ENCODE results near the gene NAGPA.
A peak's percentile ranks its signal among the peaks of the same experiment; 100 is the strongest.
"Not testable (repeated sequence)": the region's sequence is repeated elsewhere in the genome, so short reads cannot be mapped to it uniquely, and the experiment has no call there.

The NAGPA gene

GRCh38 chr16:5060073-5060641 is 26.4 kb upstream of the NAGPA start:
- no peak for DNase-seq

GRCh38 chr16:5059386-5060072 is 25.8 kb upstream of the NAGPA start:
- no peak for DNase-seq

- no peak for DNase-seq
Measured at GRCh38 chr16:5058476-5058875, 24.7 kb upstream of the NAGPA start.

GRCh38 chr16:5056352-5056751 is 22.6 kb upstream of the NAGPA start:
- peak; percentile 46 for DNase-seq

GRCh38 chr16:5054876-5055865 is 21.4 kb upstream of the NAGPA start:
- no peak for DNase-seq

- no peak for DNase-seq
Measured at GRCh38 chr16:5046914-5047313, 13.2 kb upstream of the NAGPA start.

GRCh38 chr16:5045499-5046115 is 11.9 kb upstream of the NAGPA start:
- DNase-seq = no peak

GRCh38 chr16:5044581-5044980 is 10.8 kb upstream of the NAGPA start:
- DNase-seq = not testable (repeated sequence)

GRCh38 chr16:5044011-5044540 is 10.3 kb upstream of the NAGPA start:
- DNase-seq = no peak

- DNase-seq = no peak
Measured at GRCh38 chr16:5042574-5043171, 8.9 kb upstream of the NAGPA start.

GRCh38 chr16:5041600-5042133 is 7.9 kb upstream of the NAGPA start:
- DNase-seq = no peak

- no peak for DNase-seq
Measured at GRCh38 chr16:5040451-5040850, 6.7 kb upstream of the NAGPA start.

- no peak for DNase-seq
Measured at GRCh38 chr16:5036228-5037156, 2.8 kb upstream of the NAGPA start.

GRCh38 chr16:5035909-5036227 is 2.1 kb upstream of the NAGPA start:
- no peak for DNase-seq

- no peak for DNase-seq
Measured at GRCh38 chr16:5034167-5034523, 410 bp upstream of the NAGPA start.

- no peak for DNase-seq
Measured at GRCh38 chr16:5032748-5033167, 977 bp downstream of the NAGPA start.

- DNase-seq = no peak
Measured at GRCh38 chr16:5031601-5032000, 2.1 kb downstream of the NAGPA start.

- no peak for DNase-seq
Measured at GRCh38 chr16:5030251-5030870, 3.4 kb downstream of the NAGPA start.

- DNase-seq = no peak
Measured at GRCh38 chr16:5028950-5029475, 4.7 kb downstream of the NAGPA start.

GRCh38 chr16:5027575-5028235 is 6.0 kb downstream of the NAGPA start:
- DNase-seq = no peak

Data from activated CD4-positive, alpha-beta T cell treated with anti-CD3 and anti-CD28 coated beads, Interleukin-2, amount 50 U/mL, for 16 hours (primary cell).